Upper lobe of right lung (tissue), 1 donor: ENCODE results near the gene OTULIN. TPM values are rescaled to one million over a fixed set of nuclear protein-coding genes. Genes with fewer than 3 reads are reported as not detected.

Experiments
- ATAC-seq: fragments of 200-7000 bp; cut with Tn5 transposase; one replicate; pipeline ENCODE4 v1.9.1; 2020; ENCODE audit warnings: mild to moderate bottlenecking, moderate library complexity
- DNase-seq: peaks from one replicate; pipeline ENCODE4 v3.0.0-alpha.2; 2020
- H3K27ac ChIP-seq: fragments of 200-600 bp; one replicate; pipeline ENCODE4 v1.8.0; 2022
- H3K27me3 ChIP-seq: fragments of 200-600 bp; one replicate; pipeline ENCODE4 v1.8.0; 2022; ENCODE audit warnings: mild to moderate bottlenecking
- H3K36me3 ChIP-seq: fragments of 200-600 bp; one replicate; pipeline ENCODE4 v1.8.0; 2022
- H3K4me1 ChIP-seq: fragments of 200-600 bp; one replicate; pipeline ENCODE4 v1.8.0; 2022
- H3K4me3 ChIP-seq: fragments of 200-600 bp; one replicate; pipeline ENCODE4 v1.8.0; 2022; ENCODE audit warnings: mild to moderate bottlenecking
- H3K9me3 ChIP-seq: fragments of 200-600 bp; one replicate; pipeline ENCODE4 v1.8.0; 2022
- CTCF ChIP-seq: fragments of 200-600 bp; IDR thresholded peaks from one replicate; pipeline ENCODE4 v1.8.0; 2022; ENCODE audit warnings: antibody characterized with exemption
- intact Hi-C: fragments of 100-400 bp; cut with DNase I; formaldehyde crosslinking; loops from one replicate; pipeline ENCODE4 v1.11.0; 2022
- total RNA-seq: library from RNA; stranded (reverse); fragmentation: NEBNext Ultra II Directional; extraction: Animal tissue kit (Norgen Biotek cat#: 25700); gene quantifications from one replicate; pipeline ENCODE4 v1.2.1, GENCODE V29; 2021
- donor health status: DM: no; HTN: yes; CAD: no; lungs with severe emphysema.

Gene OTULIN
- total RNA-seq, 1 donor from 2014 or later, result 30.0 TPM

GRCh38 chr5:14738050-14738449 lies 73.5 kb downstream of the OTULIN start:
- TF ChIP-seq CTCF, result no peak
- intact Hi-C loops, result no loop called here
- Histone ChIP-seq H3K4me3 (no peak overlapping the region), H3K36me3 (peaks cover 21% of the 10 kb centered on the region), H3K4me1 (no peaks in the 10 kb centered on the region), H3K9me3 (no peaks in the 10 kb centered on the region), H3K27ac (no peak overlapping the region), H3K27me3 (no peaks in the 10 kb centered on the region)
- DNase-seq (no peak), ATAC-seq (no peak)

DNA sequence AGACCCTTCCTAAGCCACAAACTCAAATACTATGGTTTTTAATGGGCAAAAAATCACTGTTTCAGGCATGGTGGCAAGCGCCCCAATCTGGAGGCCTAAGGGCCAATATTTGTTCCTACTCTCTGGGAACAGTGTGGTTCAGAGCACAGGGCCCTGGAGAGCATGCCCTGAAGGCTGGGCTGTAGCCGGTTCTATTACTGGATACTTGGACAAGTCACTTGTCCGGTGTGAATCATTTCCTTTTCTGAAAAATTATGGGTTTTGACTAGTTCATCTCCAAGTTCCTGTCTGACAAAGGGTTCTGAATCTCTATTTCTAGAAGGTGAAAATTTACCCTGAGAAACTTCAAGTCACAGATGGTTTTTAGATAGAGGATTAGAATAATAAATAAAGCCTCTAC lies 75.0 kb downstream of the OTULIN start:
- DNase-seq, result no peak
- ATAC-seq, result no peak
- H3K36me3 ChIP-seq, result peaks cover 26% of the 10 kb centered on the region
- H3K27me3 ChIP-seq, result no peaks in the 10 kb centered on the region
- no peaks in the 10 kb centered on the region for H3K9me3 ChIP-seq
- no peak overlapping the region for H3K4me3 ChIP-seq
- no peak overlapping the region for H3K27ac ChIP-seq
- intact Hi-C loops, result no loop called here
- no peak for TF ChIP-seq CTCF
- no peaks in the 10 kb centered on the region for H3K4me1 ChIP-seq

GRCh38 chr5:14739981-14740380 lies 75.5 kb downstream of the OTULIN start:
- peaks cover 26% of the 10 kb centered on the region for H3K36me3 ChIP-seq
- intact Hi-C loops, result no loop called here

DNA sequence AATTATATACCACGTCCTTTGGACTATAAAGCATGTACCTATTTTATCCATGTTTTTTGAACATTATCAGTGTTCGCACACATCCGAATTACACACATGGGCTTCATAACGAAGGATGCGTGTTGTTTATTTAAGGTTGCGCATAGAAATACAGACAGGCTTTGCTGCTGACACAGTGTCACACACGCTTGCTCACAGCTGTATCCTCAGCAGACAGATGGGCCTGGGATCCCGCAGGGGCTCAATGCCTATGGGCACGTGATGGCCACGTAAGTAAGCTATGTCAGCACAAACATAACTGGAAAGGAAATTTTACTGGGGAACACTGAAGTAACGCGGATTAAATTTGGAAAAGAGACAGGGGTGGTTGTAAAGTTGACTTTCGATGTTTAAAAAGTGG lies 76.6 kb downstream of the OTULIN start:
- H3K36me3 ChIP-seq, result peaks cover 26% of the 10 kb centered on the region
- H3K4me1 ChIP-seq, result no peaks in the 10 kb centered on the region
- no peak for TF ChIP-seq CTCF
- no peak overlapping the region for H3K27ac ChIP-seq
- ATAC-seq, result no peak
- no peaks in the 10 kb centered on the region for H3K27me3 ChIP-seq
- H3K4me3 ChIP-seq, result no peak overlapping the region
- no peaks in the 10 kb centered on the region for H3K9me3 ChIP-seq
- intact Hi-C loops, result no loop called here
- DNase-seq, result no peak

More at GRCh38 chr5:14739981-14740380, 75.5 kb downstream of the OTULIN start:
- H3K27ac ChIP-seq, result no peak overlapping the region
- TF ChIP-seq CTCF, result no peak
- no peak overlapping the region for H3K4me3 ChIP-seq
- DNase-seq, result no peak
- H3K27me3 ChIP-seq, result no peaks in the 10 kb centered on the region
- ATAC-seq, result no peak
- no peaks in the 10 kb centered on the region for H3K4me1 ChIP-seq
- H3K9me3 ChIP-seq, result no peaks in the 10 kb centered on the region

GRCh38 chr5:14741801-14742440 lies 77.4 kb downstream of the OTULIN start:
- ATAC-seq (no peak), DNase-seq (no peak)
- H3K4me3 ChIP-seq, result no peak overlapping the region
- H3K4me1 ChIP-seq, result no peaks in the 10 kb centered on the region
- H3K27ac ChIP-seq, result no peak overlapping the region
- H3K27me3 ChIP-seq, result no peaks in the 10 kb centered on the region
- no peaks in the 10 kb centered on the region for H3K9me3 ChIP-seq
- H3K36me3 ChIP-seq, result peaks cover 28% of the 10 kb centered on the region
- TF ChIP-seq CTCF, result no peak
- intact Hi-C loops, result no loop called here

- Histone ChIP-seq H3K4me3 (no peak overlapping the region), H3K4me1 (no peaks in the 10 kb centered on the region), H3K27me3 (no peaks in the 10 kb centered on the region), H3K36me3 (peaks cover 34% of the 10 kb centered on the region), H3K27ac (no peak overlapping the region), H3K9me3 (no peaks in the 10 kb centered on the region)
- no peak for DNase-seq
- intact Hi-C loops, result no loop called here
- ATAC-seq, result no peak
- no peak for TF ChIP-seq CTCF
These were observed 78.0 kb downstream of the OTULIN start for GRCh38 chr5:14742498-14742897.
